ES-I3 (cell line): ENCODE measurements around the gene GMPPA.

Source experiments
- H3K36me3 ChIP-seq: 2 replicates; pipeline ENCODE4 v1.6.1; 2013; ENCODE audit warnings: mild to moderate bottlenecking, low read length, control low read depth, moderate library complexity; ENCODE audit not compliant: insufficient read depth
- H3K4me1 ChIP-seq: 2 replicates; pipeline ENCODE4 v1.6.1; 2013; ENCODE audit warnings: mild to moderate bottlenecking, control low read depth, low read length; ENCODE audit not compliant: insufficient read depth
- H3K9ac ChIP-seq: 2 replicates; pipeline ENCODE4 v1.6.1; 2013; ENCODE audit warnings: low read depth, mild to moderate bottlenecking, low read length, moderate library complexity
- H3K9me3 ChIP-seq: 2 replicates; pipeline ENCODE4 v1.6.1; 2013; ENCODE audit warnings: mild to moderate bottlenecking, low read length, moderate library complexity; ENCODE audit not compliant: control insufficient read depth, insufficient read depth

The GMPPA gene

DNA sequence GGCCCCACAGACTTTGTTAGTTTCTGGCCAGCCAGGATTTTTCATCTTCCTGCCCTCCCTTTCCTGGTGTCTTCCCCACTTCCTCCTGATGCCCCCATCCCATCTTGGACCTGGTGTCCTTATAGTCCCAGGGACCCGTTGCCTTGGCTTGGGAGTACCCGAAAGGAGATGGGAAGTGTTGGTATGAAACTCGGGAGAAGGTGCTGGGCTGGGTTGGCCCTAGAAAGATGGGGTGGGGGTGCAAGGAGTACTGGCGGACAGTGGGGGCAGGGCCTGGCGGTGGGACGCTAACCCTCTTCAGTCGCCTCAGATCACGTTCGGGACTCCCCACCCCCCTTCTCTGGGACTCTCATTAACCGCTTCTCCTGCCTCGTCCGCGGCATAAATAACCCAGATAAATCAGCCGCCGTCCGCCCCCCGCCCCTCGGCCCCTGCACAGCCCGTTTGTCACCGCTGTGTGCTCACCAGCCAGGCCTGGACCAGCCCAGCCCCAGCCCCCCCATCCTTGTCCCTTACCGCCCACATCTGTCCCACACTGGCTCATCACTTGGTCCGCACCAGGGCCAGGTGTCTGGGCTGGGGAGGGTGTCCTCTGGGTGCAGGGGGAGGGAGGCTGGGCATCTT is 11.9 kb downstream of the GMPPA start:
- Histone ChIP-seq H3K4me1 (peaks cover 53% of the 10 kb centered on the region), H3K9me3 (no peaks in the 10 kb centered on the region), H3K9ac (no peak overlapping the region), H3K36me3 (no peaks in the 10 kb centered on the region)

DNA sequence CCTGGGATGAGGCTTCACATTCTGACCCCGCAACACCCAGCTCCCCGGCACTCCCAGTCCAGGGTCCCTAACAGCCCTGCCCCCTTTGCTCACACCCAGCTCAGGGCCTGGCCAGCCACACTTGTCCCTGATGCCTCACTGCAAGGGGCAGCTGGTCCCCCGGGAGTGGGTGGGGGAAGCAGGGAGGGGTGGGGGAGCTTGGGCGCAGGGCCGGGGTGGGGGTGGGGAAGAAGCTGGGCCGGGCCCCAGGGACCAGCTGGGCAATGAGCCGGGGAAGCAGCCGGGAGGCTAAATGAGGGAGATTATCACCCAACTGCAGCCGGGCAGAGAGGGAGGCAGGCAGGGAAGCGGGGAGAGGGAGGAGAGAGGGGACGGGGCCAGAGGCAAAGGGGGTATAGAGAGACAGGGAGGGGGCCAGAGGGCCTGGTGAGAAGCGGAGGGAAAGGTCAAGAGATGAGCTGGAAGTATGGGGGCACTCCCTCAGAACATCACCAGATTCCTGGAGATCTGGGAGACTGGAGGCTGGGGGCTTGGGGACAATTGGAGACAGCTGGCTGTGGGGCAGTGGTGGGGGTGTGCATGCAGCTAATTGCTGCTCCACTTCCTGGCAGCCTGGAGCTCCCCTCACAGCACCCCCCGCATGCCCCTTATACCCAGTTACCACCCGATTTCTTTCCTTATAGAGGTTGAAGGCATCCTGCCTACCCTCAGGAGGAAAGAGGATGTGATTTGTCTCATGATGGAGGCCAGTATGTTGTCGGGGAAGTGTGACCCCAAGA is 13.0 kb downstream of the GMPPA start:
- Histone ChIP-seq H3K9ac (no peak overlapping the region), H3K36me3 (no peaks in the 10 kb centered on the region), H3K9me3 (no peaks in the 10 kb centered on the region), H3K4me1 (peaks cover 44% of the 10 kb centered on the region)

DNA sequence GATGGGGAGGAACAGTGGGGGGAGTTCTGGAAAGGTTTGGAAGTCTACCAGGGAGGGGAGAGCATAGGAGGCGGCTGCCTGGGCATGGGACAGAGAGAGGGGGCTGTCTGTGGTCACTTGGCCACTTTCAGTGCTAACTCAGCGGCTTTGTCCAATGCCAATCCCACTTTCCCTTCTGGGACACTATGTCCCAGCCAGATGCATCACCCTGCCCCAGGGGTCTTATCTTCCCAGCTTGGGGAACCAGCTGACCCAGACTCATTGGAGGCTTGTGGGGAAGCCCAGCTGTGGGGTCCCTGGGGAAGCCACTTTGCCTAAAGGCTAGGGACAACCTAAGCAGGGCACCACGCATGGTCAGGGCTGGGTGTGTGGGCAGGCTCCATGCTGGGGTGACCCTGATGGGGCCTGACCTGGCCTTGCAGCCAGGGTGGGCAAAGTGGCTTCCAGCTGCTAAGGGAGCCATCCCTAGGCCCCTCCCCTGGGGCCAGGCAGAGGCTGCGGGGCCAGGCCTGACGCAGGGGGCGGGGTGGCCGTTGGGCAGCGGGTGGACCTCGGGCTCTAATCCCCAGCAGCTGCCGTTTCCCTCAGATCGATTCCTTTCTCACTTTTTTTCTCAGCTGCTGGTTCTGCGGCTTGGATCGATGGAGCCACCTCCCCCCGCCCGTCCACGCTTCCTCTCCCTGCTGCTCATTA is 14.0 kb downstream of the GMPPA start:
- no peaks in the 10 kb centered on the region for H3K9me3 ChIP-seq
- no peaks in the 10 kb centered on the region for H3K36me3 ChIP-seq
- no peak overlapping the region for H3K9ac ChIP-seq
- H3K4me1 ChIP-seq: peaks cover 37% of the 10 kb centered on the region

DNA sequence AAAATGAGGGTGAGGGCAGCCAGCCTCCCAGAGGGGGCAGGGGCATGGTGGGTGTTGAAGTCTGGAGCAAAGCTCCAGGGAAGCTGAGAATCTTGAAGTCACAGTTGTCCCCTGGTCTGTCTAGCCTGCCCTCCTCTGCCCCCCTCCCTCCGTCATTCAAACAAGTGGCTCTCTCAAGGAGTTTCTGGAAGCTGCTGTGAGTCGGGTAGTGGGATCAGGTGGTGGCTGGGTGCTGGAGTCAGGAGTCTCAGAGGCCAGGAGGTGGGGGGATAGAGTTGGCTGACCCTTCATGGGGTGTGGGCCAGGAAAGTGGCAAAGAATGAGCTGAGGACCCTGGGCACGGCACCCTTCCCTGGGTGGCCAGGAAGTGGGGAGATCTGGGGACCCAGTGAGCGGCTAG is 15.1 kb downstream of the GMPPA start:
- Histone ChIP-seq H3K4me1 (peaks cover 35% of the 10 kb centered on the region), H3K9me3 (no peaks in the 10 kb centered on the region), H3K36me3 (no peaks in the 10 kb centered on the region), H3K9ac (peak overlapping the region; percentile 8; the same call in 1 of the 2 replicates)

DNA sequence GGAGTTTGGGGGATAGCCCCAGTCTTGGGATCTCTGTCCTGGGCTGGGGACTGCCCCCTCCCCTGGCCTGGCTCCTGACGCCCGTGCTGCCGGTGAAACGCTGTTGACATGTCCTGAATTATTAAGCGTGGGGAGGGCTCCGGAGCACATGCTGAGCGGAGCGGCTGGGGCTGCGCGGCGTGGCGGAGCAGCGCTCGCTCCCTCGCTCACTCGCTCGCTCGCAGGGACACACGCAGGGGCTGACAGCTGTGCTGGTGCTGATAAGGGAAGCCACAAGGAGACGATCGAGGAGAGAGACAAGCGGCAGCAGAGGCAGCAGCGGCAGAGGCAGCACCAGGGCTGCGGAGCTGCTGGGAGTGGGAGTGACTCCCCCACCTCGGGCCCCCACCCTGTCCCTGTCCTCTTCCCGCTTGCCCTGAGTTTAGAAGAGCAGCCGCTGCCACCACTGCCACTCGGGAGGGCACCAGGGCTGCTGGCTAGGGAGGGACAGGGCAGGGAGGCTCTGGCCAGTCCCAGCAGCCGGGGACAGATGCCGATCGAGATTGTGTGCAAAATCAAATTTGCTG is 15.6 kb downstream of the GMPPA start, which contains the start of gene ASIC4:
Gene ASIC4 (plus strand): TSS at position 287 of the 566 bp plus-strand sequence. CDS start 243 bp downstream, at position 530.
- peaks cover 38% of the 10 kb centered on the region for H3K4me1 ChIP-seq
- H3K36me3 ChIP-seq: no peaks in the 10 kb centered on the region
- H3K9ac ChIP-seq: peak within 1 kb of the TSS; percentile 8; the same call in 1 of the 2 replicates
- H3K9me3 ChIP-seq: no peaks in the 10 kb centered on the region

DNA sequence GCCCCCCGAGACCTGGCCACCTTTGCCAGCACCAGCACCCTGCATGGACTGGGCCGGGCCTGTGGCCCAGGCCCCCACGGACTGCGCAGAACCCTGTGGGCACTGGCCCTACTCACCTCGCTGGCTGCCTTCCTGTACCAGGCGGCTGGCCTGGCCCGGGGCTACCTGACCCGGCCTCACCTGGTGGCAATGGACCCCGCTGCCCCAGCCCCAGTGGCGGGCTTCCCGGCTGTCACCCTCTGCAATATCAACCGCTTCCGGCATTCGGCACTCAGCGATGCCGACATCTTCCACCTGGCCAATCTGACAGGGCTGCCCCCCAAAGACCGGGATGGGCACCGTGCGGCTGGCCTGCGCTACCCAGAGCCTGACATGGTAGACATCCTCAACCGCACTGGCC is 16.1 kb downstream of the GMPPA start:
- H3K9me3 ChIP-seq: no peaks in the 10 kb centered on the region
- H3K36me3 ChIP-seq: no peaks in the 10 kb centered on the region
- H3K4me1 ChIP-seq: peaks cover 41% of the 10 kb centered on the region
- H3K9ac ChIP-seq: no peak overlapping the region

DNA sequence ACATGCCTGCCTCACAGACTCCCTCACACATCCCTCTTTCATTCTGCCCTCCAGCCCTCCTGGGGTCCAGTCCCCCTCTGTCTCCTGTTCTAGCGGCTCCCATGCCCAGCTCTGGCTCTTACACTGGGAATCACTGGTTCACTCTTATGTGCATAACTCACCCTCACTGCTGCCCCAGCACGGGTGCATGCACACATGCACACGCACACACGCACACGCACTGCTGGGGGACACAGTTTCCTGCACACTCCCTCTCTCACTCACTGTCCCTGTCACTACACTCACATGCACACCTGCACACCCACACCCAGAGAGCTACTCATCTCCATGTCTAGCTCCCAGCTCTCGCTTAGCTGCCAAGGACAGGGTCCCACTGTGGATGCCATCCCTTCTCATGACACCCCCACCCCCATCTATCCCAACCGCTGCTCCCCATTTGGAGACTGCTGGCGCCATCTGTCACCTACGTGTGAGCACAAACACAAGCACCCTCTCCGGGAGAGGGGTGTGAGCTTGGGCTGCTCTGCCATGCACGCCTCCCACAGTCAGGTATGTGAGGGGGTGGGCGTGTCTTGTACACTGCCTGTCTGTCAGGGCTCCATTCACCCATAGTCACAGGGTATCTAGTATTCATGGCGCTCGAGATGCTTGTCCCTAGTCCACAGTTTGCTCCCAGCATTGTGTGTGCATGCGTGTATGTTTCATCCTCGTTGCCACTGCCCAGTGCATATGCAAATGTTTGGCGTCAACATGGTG is 17.4 kb downstream of the GMPPA start:
- Histone ChIP-seq H3K9ac (no peak overlapping the region), H3K4me1 (peaks cover 49% of the 10 kb centered on the region), H3K9me3 (no peaks in the 10 kb centered on the region), H3K36me3 (no peaks in the 10 kb centered on the region)

DNA sequence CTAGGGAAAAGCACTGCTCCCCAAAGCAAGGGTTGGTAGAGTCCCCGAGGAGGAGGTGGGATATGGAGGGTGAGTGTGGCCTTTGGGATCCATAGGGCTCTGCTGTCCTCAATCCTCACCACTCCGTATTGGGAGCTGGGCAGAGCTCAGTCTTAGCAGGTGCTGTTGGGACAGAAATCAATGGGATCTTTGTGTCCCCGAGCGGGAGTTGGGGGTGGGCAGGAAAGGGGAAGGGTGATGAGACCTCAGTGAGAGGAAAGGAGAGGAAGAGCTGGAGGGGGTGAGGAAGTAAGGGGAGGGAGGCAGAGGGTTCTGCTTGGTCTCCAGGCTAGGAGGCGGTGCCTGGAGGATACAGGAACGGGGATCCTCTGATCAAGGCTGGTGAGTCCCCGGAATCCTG is 18.2 kb downstream of the GMPPA start:
- Histone ChIP-seq H3K4me1 (peaks cover 52% of the 10 kb centered on the region), H3K9me3 (no peaks in the 10 kb centered on the region), H3K9ac (no peak overlapping the region), H3K36me3 (no peaks in the 10 kb centered on the region)

DNA sequence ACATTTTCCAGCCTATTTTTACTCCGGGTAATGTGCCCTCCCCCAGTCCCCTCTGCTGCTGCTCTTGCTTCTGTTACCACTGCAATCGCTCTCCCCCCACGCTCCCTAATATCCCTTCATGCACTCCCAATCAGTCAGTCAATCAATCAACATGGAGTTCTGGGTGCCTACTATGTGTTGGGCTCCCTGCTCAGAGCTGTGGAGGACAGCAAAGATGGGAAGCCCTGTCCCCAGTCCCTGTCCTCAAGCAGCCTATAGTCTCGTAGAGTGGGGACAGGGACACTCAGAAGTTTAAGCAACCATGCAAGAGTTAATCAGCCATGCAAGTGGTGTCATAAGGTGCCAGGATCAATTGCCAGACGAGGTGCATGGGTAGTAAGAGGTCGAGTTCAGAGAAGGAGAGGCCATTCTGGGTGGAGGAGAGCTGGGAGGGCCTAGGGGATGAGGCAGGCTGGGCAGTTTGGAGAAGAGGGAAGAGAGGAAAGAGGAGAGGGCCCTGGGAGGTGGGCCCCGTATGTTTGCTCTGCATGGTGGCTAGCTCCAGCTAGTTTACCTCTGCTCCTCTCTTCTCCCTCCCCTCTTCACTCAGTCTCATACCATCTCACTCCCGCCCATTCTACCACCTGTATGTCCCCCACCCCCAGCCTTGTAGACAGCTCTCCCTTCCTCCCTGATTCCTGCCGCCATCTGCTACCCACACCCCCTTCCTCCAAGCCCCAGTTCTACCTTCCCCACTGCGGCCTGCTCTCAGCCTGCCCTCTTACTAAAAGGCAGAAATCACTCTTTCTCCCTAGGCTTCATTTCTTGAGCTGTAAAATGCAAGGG is 19.5 kb downstream of the GMPPA start:
- Histone ChIP-seq H3K9me3 (no peaks in the 10 kb centered on the region), H3K9ac (no peak overlapping the region), H3K4me1 (peaks cover 40% of the 10 kb centered on the region), H3K36me3 (no peaks in the 10 kb centered on the region)

DNA sequence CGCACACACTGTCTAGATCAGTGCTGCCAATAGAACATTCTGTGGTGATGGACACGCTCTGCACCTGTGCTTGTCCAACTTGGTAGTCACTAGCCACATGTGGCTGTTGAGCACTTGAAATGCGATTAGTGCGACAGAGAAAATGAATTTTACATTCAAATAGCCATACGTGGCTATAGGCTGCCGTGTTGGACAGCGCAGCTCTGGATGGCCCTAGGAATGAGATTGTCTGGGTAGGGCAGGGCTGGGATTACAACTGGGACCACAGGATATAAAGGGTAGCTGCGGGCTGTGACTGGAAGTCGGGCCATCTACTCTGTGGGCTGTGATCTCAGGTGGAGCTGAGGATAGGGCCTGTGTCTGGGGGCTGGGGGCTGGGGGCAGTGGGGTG is 20.8 kb downstream of the GMPPA start:
- no peak overlapping the region for H3K9ac ChIP-seq
- H3K36me3 ChIP-seq: no peaks in the 10 kb centered on the region
- no peaks in the 10 kb centered on the region for H3K9me3 ChIP-seq
- peaks cover 27% of the 10 kb centered on the region for H3K4me1 ChIP-seq

DNA sequence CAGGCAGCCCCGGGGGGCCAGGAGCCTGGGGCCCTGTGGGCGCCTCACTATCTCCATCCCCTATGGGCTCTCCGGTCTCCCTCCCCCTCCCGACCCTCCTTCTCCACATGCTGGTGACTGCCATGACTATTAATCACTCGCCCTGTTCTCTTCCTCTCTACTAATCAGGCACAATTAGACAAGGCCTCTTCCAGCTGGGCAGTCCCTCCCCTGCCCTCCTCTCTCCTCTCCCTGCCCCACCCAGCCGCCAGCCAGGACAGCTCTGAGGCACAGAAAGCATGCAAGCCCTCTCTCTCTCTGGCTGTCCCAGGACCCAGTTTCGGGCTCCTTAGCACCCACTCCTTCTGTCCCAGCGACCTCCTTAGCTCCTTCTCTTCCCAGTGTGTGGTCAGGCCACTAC is 21.4 kb downstream of the GMPPA start:
- H3K36me3 ChIP-seq: no peaks in the 10 kb centered on the region
- no peak overlapping the region for H3K9ac ChIP-seq
- peaks cover 26% of the 10 kb centered on the region for H3K4me1 ChIP-seq
- H3K9me3 ChIP-seq: no peaks in the 10 kb centered on the region

DNA sequence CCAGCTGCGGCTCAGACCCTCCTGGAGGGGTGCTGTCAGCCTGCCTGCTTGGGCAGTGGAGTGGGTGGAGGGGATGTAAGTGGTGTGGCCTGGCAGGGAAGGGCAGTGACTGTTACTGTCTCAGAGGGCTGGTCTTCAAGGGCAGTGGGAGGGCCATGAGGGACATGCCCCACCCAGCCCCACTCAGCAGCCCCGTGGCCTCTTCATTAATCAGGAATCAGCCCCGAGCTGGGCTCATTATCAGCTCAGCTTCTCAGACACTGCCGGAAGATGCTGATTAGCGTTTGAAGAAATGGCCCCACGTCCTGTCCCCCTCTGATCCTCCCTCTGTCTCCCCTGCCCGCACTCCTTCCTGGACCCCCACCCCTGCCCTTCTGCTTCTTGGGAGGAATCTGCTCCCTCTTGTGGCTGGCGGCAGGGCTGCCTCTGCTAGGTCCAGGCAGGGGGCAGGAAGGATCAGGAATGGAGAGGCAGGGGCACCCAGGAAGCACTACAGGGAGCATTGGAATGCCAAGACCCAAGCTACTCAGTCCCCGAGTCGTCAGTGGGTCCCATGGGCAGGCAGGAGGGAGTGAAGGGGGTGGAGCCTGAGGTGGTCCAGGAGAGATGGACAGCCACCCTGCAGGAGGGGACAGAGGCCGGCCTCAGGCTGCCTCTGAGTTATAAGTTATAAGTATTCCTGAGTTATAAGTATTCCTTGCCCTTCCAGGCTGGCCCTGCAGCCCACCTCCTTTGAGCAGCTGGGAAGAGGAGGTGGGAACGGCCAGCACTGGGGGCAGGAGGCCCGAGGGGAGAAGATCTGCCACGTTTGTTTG is 22.6 kb downstream of the GMPPA start:
- H3K4me1 ChIP-seq: peaks cover 26% of the 10 kb centered on the region
- H3K9ac ChIP-seq: 0 out of 2 replicates have a peak overlapping the region, but pooled peaks have one; percentile 36
- H3K36me3 ChIP-seq: no peaks in the 10 kb centered on the region
- H3K9me3 ChIP-seq: no peaks in the 10 kb centered on the region
